ENCODE results near the gene PELI1.
A peak's percentile ranks its signal among the peaks of the same experiment; 100 is the strongest.

PELI1 gene

GRCh38 chr2:64153811-64154210 lies 9.6 kb upstream of the PELI1 start:
- no peak for DNase-seq (ENCODE audit: low read depth)

- no peak for DNase-seq (ENCODE audit: low read depth)
Measured at GRCh38 chr2:64151476-64151875, 7.3 kb upstream of the PELI1 start.

GRCh38 chr2:64145714-64146113 lies 1.5 kb upstream of the PELI1 start:
- no peak for DNase-seq (ENCODE audit: low read depth)

- no peak for DNase-seq (ENCODE audit: low read depth)
Measured at GRCh38 chr2:64145119-64145518, 899 bp upstream of the PELI1 start.

- peak; percentile 5 for DNase-seq (ENCODE audit: low read depth)
Measured at GRCh38 chr2:64143169-64144056, 807 bp downstream of the PELI1 start.

GRCh38 chr2:64142741-64143168 lies 1.5 kb downstream of the PELI1 start:
- no peak for DNase-seq (ENCODE audit: low read depth)

GRCh38 chr2:64141674-64142405 lies 2.4 kb downstream of the PELI1 start:
- no peak for DNase-seq (ENCODE audit: low read depth)

- no peak for DNase-seq (ENCODE audit: low read depth)
Measured at GRCh38 chr2:64140665-64141200, 3.5 kb downstream of the PELI1 start.

GRCh38 chr2:64139956-64140355 lies 4.3 kb downstream of the PELI1 start:
- no peak for DNase-seq (ENCODE audit: low read depth)

- no peak for DNase-seq (ENCODE audit: low read depth)
Measured at GRCh38 chr2:64137996-64138395, 6.2 kb downstream of the PELI1 start.

GRCh38 chr2:64137567-64137966 lies 6.7 kb downstream of the PELI1 start:
- DNase-seq (ENCODE audit: low read depth), result no peak

GRCh38 chr2:64135421-64135820 lies 8.8 kb downstream of the PELI1 start:
- DNase-seq (ENCODE audit: low read depth), result no peak

- DNase-seq (ENCODE audit: low read depth), result no peak
Measured at GRCh38 chr2:64134813-64135212, 9.4 kb downstream of the PELI1 start.

- DNase-seq (ENCODE audit: low read depth), result no peak
Measured at GRCh38 chr2:64133828-64134227, 10.4 kb downstream of the PELI1 start.

GRCh38 chr2:64133354-64133753 lies 10.9 kb downstream of the PELI1 start:
- DNase-seq (ENCODE audit: low read depth), result no peak

GRCh38 chr2:64130333-64130732 lies 13.9 kb downstream of the PELI1 start:
- no peak for DNase-seq (ENCODE audit: low read depth)

GRCh38 chr2:64128943-64129391 lies 15.3 kb downstream of the PELI1 start:
- DNase-seq (ENCODE audit: low read depth), result no peak

GRCh38 chr2:64128406-64128805 lies 15.8 kb downstream of the PELI1 start:
- DNase-seq (ENCODE audit: low read depth), result no peak

GRCh38 chr2:64127119-64127518 lies 17.1 kb downstream of the PELI1 start:
- DNase-seq (ENCODE audit: low read depth), result no peak

- DNase-seq (ENCODE audit: low read depth), result no peak
Measured at GRCh38 chr2:64126601-64127000, 17.6 kb downstream of the PELI1 start.

- DNase-seq (ENCODE audit: low read depth), result no peak
Measured at GRCh38 chr2:64124571-64124970, 19.6 kb downstream of the PELI1 start.

GRCh38 chr2:64124168-64124567 lies 20.1 kb downstream of the PELI1 start:
- no peak for DNase-seq (ENCODE audit: low read depth)

- DNase-seq (ENCODE audit: low read depth), result no peak
Measured at GRCh38 chr2:64123740-64124139, 20.5 kb downstream of the PELI1 start.

Data from stimulated activated CD8-positive, alpha-beta memory T cell treated with anti-CD3 and anti-CD28 coated beads, Interleukin-15, amount 100 ng/mL, for 24 hours (primary cell).